HEK293T (cell line): ENCODE data around the gene MAP3K14.

ENCODE experiments used
- CTCF ChIA-PET: fragments of 350-600 bp; formaldehyde crosslinking; extraction: SDS; loops from one replicate; lab custom pipeline; 2021; ENCODE audit warnings: antibody characterized with exemption, inconsistent platforms; lab: Yijun Ruan, JAX
- POLR2A ChIA-PET: fragments of 350-600 bp; formaldehyde crosslinking; extraction: SDS; loops from one replicate; lab custom pipeline; 2020; ENCODE audit warnings: antibody characterized with exemption, inconsistent platforms; lab: Yijun Ruan, JAX
- DNase-seq: peaks from one replicate; pipeline ENCODE4 v3.0.0; 2012; ENCODE audit warnings: mixed read lengths; ENCODE audit errors: extremely low spot score
- ARNT ChIP-seq: fragments of 450-650 bp; IDR thresholded peaks from 2 replicates; pipeline ENCODE4 v1.6.1; 2017; ENCODE audit warnings: mild to moderate bottlenecking
- BHLHE40 ChIP-seq: fragments of 450-650 bp; IDR thresholded peaks from 2 replicates; pipeline ENCODE4 v1.6.1; 2016; ENCODE audit warnings: mild to moderate bottlenecking, moderate library complexity, borderline replicate concordance
- CTBP1 ChIP-seq: fragments of 450-650 bp; IDR thresholded peaks from 2 replicates; pipeline ENCODE4 v1.6.1; 2016; ENCODE audit warnings: borderline replicate concordance
- ELF4 ChIP-seq: fragments of 450-650 bp; IDR thresholded peaks from 2 replicates; pipeline ENCODE4 v1.6.1; 2017; ENCODE audit warnings: antibody characterized with exemption
- FOXA1 ChIP-seq: fragments of 450-650 bp; IDR thresholded peaks from 2 replicates; pipeline ENCODE4 v1.6.1; 2016; ENCODE audit warnings: mild to moderate bottlenecking
- FOXK2 ChIP-seq: fragments of 450-650 bp; IDR thresholded peaks from 2 replicates; pipeline ENCODE4 v1.6.1; 2016; ENCODE audit warnings: mild to moderate bottlenecking
- FOXM1 ChIP-seq: fragments of 450-650 bp; IDR thresholded peaks from 2 replicates; pipeline ENCODE4 v1.6.1; 2017; ENCODE audit warnings: mild to moderate bottlenecking, borderline replicate concordance
- HDGF ChIP-seq: fragments of 450-650 bp; IDR thresholded peaks from 2 replicates; pipeline ENCODE4 v1.6.1; 2017; ENCODE audit warnings: antibody characterized with exemption, borderline replicate concordance
- L3MBTL2 ChIP-seq: fragments of 450-650 bp; conservative IDR thresholded peaks from 2 replicates; pipeline ENCODE4 v1.6.1; 2016; ENCODE audit warnings: mild to moderate bottlenecking
- LEF1 ChIP-seq: fragments of 450-650 bp; IDR thresholded peaks from 2 replicates; pipeline ENCODE4 v1.6.1; 2017; ENCODE audit warnings: mild to moderate bottlenecking, borderline replicate concordance
- NFRKB ChIP-seq: fragments of 450-650 bp; IDR thresholded peaks from 2 replicates; pipeline ENCODE4 v1.6.1; 2016; ENCODE audit warnings: mild to moderate bottlenecking, moderate library complexity
- PKNOX1 ChIP-seq: fragments of 450-650 bp; IDR thresholded peaks from 2 replicates; pipeline ENCODE4 v1.6.1; 2016
- SP1 ChIP-seq: fragments of 450-650 bp; IDR thresholded peaks from 2 replicates; pipeline ENCODE4 v1.6.1; 2017
- SUZ12 ChIP-seq: fragments of 450-650 bp; IDR thresholded peaks from 2 replicates; pipeline ENCODE4 v1.6.1; 2016; ENCODE audit warnings: mild to moderate bottlenecking
- TARDBP ChIP-seq: fragments of 450-650 bp; IDR thresholded peaks from 2 replicates; pipeline ENCODE4 v1.6.1; 2016
- ZNF384 ChIP-seq: fragments of 450-650 bp; IDR thresholded peaks from 2 replicates; pipeline ENCODE4 v1.6.1; 2016

Gene MAP3K14

GRCh38 chr17:45315648-45316433 lies 979 bp downstream of the MAP3K14 start:
- no peak for DNase-seq
- CTCF ChIA-PET, result interaction anchor here (0.6 to 2.3 kb wide), 3 partner anchors 9 to 180 kb away, joined by 3 to 10 read pairs (median 4); partner anchors contain the start of gene ACBD4
- TF ChIP-seq FOXK2 (no peak), SP1 (no peak), FOXA1 (no peak), L3MBTL2 (peak; percentile 52; the same call in 1 of the 2 replicates), CTBP1 (no peak), BHLHE40 (no peak)
- POLR2A ChIA-PET, result interaction anchor here (0.7 to 3.4 kb wide), 16 partner anchors 9 to 302 kb away, joined by 3 to 26 read pairs (median 4); partner anchors contain the start of genes HEXIM1 and HEXIM2

GRCh38 chr17:45314741-45315647 lies 1.8 kb downstream of the MAP3K14 start:
- no peak for DNase-seq
- CTCF ChIA-PET, result no interaction called here

GRCh38 chr17:45313996-45314740 lies 2.7 kb downstream of the MAP3K14 start:
- no peak for TF ChIP-seq TARDBP
- no peak for TF ChIP-seq FOXA1
- no peak for TF ChIP-seq FOXK2
- TF ChIP-seq PKNOX1, result no peak
- TF ChIP-seq NFRKB, result no peak
- no peak for TF ChIP-seq SUZ12
- TF ChIP-seq LEF1, result no peak
- no peak for TF ChIP-seq HDGF
- TF ChIP-seq FOXM1, result no peak
- no peak for TF ChIP-seq SP1
- no peak for TF ChIP-seq BHLHE40
- TF ChIP-seq ARNT, result no peak
- TF ChIP-seq L3MBTL2, result no peak
- TF ChIP-seq ZNF384, result no peak
- TF ChIP-seq CTBP1, result no peak
- no peak for TF ChIP-seq ELF4
- DNase-seq, result no peak
- ChIA-PET POLR2A (interaction anchor here (1.2 kb wide), 1 partner anchor 58 kb away, joined by 3 read pairs; no protein-coding TSS in a partner anchor), CTCF (interaction anchor here (1.1 kb wide), 1 partner anchor 30 kb away, joined by 3 read pairs; no protein-coding TSS in a partner anchor)

More at GRCh38 chr17:45314741-45315647, 1.8 kb downstream of the MAP3K14 start:
- POLR2A ChIA-PET, result interaction anchor here (1.2 to 3.4 kb wide), 3 partner anchors 56 to 72 kb away, joined by 3 to 23 read pairs (median 3); no protein-coding TSS in a partner anchor
- TF ChIP-seq FOXA1, result no peak

DNA sequence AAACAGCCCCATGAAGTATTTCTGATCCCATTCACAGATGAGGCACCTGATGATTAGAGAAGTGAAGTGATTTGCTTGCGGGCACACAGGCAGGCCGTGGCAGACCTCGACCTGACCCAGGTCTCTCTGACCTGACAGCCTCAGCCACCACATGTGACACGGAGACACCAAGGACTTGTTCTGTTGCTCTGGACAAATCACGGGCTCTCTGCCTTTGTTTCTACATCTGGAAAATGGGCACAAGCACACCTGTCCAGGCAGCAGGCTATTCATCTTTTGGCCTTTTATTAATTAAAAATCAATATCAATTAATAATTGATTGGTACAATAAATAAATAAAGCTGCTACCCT lies 3.4 kb downstream of the MAP3K14 start:
- no peak for DNase-seq
- no peak for TF ChIP-seq NFRKB
- no peak for TF ChIP-seq SUZ12
- no peak for TF ChIP-seq ZNF384
- no peak for TF ChIP-seq HDGF
- no peak for TF ChIP-seq FOXA1
- TF ChIP-seq SP1, result no peak
- POLR2A ChIA-PET, result interaction anchor here (1.2 to 2.2 kb wide), 2 partner anchors 59 kb away, joined by 3 to 4 read pairs; no protein-coding TSS in a partner anchor
- CTCF ChIA-PET, result interaction anchor here (1.1 kb wide), 1 partner anchor 30 kb away, joined by 3 read pairs; no protein-coding TSS in a partner anchor

- TF ChIP-seq L3MBTL2 (no peak), FOXA1 (no peak), BHLHE40 (no peak), HDGF (no peak), PKNOX1 (no peak), TARDBP (no peak)
- ChIA-PET CTCF (interaction anchor here (0.8 to 1.9 kb wide), 4 partner anchors 13 to 77 kb away, joined by 3 to 11 read pairs (median 4); no protein-coding TSS in a partner anchor), POLR2A (interaction anchor here (1.0 to 2.2 kb wide), 5 partner anchors 7 to 164 kb away, joined by 3 to 8 read pairs (median 4); partner anchors contain the start of gene HEXIM1)
- no peak for DNase-seq
These were observed 4.1 kb downstream of the MAP3K14 start for GRCh38 chr17:45312477-45313420.
